Activated CD8-positive, alpha-beta memory T cell treated with anti-CD3 and anti-CD28 coated beads for 4 hours (primary cell): ENCODE data around the gene POLD2.

Experiments used
- DNase-seq, 2 donors: peaks; one replicate each; pipeline ENCODE4 v3.0.0-alpha.2; 2020; ENCODE audit warnings: low read depth in 2 of 2

Gene POLD2

DNA sequence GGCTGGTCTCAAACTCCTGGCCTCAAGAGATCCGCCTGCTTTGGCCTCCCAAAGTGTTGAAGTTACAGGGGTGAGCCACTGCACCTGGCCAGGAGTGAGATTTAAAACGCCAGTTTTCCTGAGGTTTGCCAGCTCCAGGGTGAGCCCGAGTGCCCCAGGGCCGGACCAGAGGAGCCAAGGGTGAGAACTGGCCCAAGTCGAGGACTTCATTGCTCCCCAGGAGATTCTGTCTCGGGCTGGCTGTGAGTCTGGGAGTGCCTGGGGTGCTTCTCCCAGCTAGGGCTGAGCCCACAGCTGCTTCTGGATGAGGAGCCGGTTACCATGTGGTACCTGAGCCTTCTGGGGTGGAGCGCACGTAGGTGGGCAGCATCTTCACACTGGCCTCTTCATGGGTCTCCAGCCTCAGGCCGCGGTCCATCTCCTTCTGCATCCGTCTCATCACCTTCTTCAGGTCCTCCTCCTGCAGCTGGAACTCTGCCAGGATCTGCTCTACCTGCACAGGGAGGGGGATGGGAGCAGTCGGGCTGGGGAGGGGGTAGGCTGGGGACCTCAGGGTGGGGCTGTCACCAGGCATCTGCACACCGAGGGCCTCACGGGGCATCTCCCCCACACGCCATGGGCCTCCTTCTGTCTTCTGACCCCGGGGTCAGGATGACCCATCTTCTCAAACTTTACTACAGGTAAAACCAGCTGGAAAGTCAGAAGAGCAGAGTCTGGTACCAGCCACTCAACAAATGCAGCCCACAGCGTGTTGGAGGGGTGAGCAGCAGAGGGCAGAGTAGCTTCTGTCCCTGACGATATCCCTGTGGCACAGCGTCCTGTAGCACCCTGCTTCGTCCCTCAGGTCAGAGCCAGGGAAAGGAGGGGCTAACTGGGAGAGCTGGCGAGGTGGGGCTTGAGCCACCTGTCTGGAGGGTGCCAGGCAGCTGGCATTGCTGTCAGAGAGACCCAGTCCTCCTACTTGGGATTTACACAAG lies 29.9 kb upstream of the POLD2 start:
- no peak for DNase-seq

DNA sequence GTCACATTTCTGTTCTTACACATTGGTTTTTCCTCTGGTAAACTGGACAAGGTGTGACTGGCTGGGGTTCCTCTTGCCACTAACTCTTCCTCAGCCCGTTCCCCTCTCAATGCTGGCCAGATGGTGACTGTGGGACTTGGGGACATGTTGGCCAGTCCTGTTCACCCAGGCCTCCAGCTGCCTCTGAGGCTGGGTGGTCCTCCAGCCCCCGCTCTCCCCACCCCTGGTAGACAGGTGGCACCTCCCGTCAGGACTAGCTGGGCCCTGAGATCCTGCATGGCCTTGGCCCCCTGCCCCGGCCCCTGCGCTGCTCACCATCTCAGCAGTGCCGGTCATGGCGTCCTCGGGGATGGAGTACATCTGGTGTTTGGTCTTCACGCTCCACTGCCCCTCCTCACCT lies 28.6 kb upstream of the POLD2 start:
- DNase-seq: no peak

DNA sequence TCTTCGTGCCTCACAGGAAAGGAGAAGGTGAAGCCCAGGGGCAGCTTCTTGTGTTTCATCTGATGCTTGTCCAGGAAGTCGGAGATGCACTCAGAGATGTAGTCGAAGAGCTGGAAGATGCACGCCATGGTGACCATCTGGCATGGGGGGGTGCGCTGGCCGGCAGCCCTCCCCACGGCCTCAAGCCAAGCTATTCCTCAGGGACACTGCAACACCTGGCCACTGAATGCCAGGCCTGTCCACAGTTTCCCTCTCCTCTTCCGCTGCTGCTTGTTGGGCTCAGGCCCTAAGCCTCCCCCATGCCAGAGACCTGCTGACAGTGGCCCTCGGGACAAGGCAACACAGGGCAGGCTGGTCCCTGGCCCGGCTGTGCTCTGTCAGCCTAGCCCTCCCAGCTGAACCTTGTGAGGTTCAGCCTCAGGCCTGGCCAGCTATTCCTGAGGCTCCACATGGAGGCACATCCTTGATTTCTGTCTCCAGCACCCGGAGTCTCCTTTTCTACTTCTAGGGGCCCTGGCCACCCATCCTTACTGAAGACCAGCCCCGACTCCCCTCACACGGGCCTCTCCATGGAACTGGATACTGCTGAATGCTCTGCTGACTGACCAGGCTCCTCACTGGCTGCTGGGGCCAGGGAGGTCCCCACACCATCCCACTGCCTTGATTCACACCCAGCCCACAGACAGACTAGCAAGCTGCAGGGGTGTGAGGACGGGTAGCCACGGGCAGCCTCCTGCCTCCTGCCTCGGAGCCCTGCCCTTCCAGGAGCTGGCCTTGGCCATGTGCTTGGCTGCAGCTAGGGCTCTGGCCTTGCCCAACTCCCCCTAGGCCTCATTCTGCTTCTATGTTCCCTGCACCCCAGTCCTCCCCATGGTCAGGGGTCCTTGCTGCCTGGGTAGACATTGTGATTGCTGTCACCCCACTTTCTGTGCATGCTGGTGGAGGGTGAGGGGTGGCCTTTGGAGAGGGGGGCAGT lies 27.9 kb upstream of the POLD2 start:
- DNase-seq: no peak

DNA sequence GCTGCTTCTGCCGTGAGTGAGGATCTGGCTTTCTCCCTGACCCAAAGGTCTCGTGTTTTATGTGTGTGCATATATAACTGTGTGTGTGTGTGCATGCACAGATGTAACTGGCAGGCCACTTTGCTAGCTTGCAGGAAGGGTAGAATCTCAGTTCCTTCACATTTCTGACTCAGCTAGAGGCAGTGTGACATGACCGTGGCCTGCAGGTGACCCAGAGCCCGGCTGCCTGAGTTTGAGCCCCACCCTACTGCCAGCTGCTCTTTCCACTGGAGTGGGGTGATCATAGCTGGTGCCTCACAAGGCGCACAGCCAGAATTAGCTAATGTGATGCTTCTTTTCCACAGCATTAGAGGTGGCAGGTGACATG lies 27.1 kb upstream of the POLD2 start:
- no peak for DNase-seq

DNA sequence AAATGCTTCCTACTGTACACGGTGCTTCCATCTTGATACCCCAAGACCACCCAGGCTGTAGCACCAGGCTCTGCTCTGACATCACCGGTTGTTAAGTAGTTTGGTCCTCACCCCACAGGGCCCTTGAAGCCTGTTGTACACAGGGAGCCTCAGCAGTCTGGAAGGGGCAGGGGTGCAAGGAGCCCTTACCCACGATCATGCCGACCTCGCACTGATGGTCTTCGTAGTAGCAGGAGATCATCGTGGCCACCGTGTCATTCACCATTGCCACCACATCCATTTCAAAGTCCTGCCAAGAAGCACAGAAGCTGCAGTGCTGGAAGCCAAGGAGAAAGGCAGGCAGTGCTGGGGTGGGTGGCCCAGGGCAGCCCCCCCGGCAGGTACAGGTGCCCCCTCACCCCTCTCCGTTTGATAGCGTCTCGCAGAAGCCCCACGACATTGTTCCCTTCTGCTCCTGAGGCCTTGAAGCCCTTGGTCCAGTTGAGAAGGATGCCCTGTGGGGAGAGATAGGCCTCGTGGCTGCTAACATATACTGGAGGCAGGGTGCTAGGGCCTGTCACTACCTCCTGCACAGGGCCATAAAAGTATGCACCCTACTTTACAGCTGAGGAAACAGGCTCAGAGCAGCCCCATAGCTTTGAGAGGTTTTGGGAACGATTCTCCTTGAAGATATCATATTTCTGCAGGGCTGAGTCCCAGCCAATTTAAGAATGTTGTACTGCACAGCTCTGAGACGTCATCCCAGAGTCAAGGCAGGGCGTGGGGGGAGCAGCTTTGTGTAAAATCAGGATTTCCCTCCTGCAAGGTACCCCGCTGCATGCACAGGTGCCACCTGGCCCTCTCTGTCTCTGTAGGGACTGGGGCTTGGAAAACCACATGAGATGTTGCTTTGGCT lies 26.5 kb upstream of the POLD2 start:
- no peak for DNase-seq

DNA sequence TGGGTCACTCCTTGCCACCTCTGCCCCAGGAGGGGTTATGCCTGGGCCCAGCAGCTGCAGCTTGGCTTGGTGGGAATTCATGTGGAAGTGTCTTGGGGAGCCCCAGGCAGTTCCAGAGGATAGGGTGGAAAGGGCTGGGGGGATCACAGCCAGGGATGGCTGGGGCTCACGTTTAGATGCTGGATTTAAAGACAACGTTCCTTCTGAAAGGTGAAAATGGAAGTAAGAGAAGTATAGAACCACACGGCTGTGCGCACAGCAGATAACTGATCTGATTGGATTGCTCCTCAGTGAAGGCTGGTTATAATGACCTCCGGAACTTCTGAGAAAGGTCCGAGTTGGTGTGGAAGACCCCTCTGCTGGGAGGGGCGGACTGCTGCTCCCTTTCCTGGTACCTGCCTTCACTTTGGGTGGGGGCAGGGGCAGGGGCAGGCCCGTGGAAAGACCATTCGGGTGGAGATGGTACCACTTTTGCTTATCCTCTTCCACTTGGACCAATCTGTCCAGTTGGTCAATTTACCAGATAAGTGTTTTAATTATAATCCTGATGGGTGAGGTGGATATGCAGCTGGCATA lies 25.7 kb upstream of the POLD2 start:
- DNase-seq: no peak

DNA sequence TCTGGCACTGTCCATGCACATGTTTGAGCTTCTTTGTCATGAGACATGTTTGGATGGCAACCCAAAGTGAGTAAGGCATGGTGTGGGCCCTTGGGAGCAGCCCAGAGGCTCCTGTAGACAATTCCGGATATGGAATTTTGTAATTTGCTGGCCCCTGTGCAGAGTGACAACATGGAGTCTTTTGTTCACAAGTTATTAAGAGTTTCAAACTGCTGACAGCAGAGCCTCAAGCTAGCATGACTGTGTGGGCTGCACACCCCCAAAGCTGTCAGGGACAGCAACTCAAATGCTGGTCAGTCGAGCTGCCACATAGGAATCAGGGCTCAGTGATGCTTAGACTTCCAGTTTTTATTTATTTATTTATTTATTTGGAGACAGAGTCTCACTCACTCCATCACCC lies 24.8 kb upstream of the POLD2 start:
- no peak for DNase-seq

DNA sequence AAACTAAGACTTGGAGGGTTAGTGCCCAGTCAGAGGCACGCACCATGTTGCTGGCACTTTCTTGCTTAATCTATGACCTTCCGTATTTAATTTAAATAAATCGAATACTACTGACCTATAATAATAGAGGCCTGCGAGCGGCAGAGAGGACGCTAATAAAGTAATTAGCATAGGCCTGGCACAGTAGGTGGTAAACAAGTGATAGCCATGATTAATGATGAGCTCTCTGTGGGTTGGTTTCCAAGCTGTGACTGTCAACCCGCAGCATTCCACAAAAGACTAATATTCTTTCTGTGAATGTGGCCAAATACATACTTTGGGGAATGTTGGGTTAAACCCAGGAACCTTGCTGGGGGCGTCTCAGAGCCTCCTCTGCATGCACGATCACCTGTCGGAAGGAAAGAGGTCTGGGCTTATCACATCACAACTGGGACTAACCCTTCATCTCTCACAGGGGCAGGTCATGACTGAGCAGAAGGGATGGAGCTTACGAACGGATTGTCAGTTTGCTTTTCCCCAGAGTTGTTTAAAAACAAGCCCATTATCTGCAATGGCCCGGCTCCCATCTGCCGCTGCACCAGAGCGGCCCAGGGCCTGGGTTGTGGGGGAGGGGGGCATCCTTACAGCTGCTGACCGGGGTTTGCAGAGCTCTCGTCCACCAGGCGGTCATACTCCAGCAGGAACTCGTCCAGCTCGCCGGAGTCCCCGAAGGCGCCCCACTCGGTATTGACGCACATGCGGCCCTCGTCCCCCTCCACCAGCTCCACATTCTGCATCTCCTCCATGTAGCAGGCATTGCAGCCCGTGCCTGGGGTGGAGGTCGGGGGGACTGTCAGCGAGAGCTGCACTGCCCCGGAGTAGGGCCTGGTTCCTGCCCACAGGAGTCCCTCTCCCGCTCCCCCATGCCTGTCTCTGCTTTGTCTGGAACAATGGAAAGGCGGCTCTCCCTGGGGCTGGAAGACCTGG lies 24.0 kb upstream of the POLD2 start:
- DNase-seq: no peak

DNA sequence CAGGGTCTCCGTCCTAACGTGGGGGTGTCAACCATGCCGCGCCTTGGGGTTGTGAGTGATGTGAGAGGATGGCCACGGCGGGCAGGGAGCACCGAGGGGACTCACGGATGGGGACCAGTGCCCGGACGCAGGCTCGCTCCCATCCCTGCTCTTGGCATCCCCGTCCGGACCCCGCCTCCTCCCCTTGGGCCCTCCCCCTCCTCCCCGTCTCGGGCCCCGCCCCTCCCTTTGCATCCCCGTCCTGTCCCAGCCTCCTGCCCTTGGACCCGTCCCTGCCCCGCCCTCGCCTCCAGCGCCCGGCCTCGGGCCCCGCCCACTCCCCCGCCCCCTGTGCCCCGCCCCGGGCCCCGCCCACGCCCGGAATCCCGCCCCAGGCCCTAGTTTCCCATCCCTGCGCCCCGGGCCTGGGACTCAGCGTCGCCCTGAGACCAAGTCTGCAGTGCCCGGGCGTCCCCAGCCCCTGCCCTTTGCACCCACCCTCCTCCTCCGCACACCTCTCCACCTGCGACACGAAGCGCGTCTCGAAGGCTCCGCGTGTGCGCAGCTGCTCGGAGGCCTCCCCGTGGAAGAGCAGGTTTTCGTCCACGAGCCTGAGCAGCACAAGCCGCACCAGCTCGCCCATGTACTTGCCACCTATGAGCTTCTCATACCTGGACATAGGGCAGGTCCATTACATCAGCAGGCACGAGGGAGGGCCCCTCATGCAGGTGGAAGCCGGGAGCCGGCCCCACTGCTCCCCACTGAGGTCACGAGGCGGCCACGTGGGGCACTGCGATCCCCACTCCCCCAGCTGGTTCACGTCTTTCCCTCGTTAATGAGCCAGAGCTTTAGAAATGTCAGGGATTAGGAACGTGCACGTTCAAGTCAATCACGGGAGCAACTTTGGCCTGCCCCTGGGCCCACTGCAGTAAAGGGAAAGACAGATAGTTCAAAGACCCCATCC lies 22.9 kb upstream of the POLD2 start:
- DNase-seq: peak; percentile 19 to 47

DNA sequence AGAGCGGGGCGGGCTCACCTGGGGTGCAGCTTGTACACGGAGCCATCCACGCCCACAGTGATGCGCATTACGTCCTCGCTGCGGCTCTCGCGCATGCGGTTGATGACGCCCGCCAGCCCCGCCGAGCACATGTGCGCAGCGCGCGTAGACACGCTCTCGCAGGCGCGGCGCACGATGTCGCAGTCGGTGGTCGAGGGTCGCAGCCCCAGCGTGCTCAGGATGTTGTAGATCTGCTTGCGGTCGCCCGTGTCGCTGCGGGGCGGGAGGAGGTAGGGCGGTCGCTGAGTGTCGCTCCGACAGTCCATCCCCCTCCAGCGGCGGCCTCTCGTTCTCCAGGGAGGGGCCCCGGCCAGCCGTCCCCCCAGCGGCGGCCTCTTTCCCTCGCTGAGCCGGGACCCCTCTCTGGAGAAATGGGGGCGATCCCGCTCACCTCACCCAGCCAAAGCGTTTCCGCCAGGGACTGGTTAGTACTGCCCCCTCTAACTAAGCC lies 22.2 kb upstream of the POLD2 start:
- DNase-seq: peak; percentile 43 to 44

DNA sequence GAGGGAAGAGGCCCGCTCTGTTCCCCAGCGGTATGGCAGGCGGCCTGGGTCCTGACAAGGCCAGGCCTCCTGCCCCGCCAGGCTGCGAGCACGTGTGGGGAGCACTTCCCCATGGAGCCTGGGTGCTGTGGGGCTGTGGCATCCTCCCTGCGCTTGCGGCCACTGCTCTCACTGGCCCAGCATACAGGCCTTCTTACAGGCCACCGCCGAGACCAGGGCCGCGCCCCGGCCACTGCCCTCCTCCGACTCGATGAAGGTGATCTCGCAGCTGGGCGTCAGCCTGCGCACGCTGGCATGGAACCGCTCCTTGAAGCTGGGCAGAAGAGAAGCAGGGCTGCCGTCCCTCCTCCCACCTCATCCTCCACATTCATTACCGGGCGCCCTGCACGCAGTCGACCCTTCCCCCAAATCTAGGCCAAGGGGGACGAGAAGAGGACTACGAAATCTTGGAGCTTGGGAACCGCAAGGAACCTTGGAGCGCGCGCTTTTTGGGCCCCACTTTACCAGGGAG lies 21.7 kb upstream of the POLD2 start:
- DNase-seq: no peak

DNA sequence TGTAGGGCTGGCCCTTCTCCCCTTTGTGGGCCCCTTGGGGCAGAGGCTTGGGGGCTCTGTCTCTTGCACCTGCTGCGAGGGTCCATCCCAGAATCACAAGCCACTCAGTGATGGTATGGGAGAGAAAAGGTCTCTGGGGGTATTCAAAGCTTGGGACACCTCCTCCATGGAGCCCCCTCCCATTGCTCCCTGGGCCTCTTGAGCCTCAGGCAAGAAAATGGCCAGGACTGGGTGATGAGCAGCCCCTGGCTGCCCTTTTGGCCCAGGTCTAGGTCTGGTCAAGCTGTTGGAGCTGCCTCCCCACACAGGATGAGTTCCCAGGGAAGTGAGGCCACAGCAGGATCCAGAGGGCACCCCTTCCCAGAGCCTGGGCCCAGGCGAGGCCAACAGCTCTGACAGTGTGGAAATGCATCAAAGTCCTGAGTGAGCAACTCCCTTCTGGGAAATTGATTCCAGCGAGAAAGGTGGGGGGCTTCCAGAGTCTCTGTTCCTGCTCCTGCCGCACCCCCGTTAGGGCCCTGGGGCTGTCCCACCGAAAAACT lies 21.1 kb upstream of the POLD2 start:
- no peak for DNase-seq

DNA sequence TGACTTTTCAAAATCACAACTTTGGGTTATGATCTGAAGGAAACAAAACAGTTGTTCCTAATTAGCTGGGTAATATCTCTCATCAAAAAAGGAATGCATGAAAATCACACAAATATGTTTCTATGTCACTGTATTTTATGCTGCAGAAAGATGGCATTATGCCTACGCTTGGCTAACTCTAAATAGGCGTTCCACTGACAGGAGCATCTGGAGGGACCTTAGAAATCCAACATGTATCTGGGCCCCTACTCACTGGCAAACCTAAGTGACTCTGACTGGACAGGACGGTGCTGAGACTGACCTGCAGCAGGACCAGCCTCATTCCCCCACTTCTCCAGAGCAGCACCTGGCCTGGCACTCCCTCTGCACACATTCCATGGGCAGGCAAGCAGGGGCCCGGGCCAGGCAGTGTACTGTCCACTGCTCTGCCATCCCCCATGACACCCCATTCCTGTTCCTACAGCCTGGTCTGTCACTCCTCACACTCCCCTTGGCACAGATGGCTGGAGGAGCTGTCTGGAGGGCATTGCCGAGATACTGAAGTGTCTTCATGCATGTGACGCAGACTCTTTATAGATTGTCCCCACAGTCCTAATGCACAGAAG lies 20.4 kb upstream of the POLD2 start:
- DNase-seq: no peak

DNA sequence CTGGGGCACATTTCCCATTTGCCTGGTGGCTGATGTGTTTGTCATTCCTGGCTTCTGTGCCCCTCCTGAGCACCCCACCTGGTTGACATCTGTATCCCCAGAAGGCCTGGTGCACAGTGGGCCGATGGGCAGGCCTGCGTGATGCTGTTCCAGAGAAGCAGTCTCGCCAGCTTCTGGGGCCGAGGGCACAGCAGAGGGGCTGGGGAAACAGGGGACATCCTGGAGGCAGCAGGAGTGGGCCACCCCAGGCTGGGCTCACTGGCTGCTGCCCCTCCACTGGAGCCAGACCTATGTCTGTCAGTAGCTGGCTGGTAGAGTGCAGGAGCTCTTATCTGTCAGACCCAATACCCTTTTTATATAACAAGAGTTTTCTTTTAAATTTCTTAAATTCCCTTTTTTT lies 18.7 kb upstream of the POLD2 start:
- DNase-seq: no peak

DNA sequence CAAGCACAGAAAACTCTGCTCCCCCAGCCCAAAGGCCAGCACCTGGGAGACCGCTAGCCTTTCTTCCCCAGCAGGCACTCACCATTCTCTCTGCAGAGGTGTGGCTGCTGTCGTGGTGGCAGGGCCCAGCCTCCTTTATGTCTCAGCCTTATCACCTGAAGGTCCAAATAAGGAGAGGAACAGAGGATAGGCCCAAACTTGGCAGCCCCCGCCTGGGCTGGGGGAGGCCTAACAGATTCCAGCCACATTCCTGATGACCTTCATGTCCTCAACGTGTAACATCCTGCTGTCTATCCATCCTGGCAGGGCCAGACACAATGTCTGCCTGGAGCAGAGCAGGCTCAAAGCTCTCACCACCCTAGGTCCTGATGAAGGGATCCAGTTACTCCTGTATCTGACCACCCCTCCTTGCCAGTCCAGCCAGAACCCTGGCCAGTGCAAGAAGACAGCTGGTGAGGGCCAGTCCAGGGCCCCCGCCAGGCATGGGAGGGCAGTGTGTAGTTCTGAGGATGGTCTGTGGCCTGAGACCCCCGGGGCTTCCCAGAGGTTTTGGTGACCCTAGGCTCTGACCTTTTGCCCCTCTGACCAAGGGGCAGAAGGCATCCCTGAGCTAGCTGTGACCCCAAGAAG lies 18.0 kb upstream of the POLD2 start, which contains the start of gene MYL7:
Gene MYL7 (minus strand): TSS at position 112 of the 630 bp plus-strand sequence. CDS start 27 bp downstream, at position 85.
- no peak for DNase-seq

DNA sequence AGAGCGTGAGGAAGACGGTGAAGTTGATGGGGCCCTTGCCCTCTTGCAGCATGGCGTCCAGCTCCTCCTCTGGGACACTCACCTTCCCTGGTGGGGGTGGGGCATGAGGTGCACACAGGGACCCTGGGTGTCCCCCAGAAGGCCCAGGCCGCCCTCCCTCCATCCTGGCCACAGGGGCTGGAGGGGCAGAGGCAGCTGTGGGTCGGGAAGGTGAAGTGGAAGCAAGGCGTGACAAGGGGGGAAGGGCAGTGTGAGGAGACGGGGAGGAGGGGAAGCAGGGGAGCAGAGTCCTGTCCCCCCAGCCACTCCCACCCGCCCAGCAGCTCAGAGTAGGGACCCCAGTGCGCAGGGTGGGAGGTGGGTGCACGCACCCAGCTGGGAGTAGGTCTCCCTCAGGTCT lies 17.0 kb upstream of the POLD2 start:
- DNase-seq: no peak
